ENCODE data around the gene NFATC2IP. TPM values are rescaled to one million over a fixed set of nuclear protein-coding genes. Genes with fewer than 3 reads are reported as not detected.

The NFATC2IP gene
- total RNA-seq, 1 donor from 2014 or later = 20.8 TPM

DNA sequence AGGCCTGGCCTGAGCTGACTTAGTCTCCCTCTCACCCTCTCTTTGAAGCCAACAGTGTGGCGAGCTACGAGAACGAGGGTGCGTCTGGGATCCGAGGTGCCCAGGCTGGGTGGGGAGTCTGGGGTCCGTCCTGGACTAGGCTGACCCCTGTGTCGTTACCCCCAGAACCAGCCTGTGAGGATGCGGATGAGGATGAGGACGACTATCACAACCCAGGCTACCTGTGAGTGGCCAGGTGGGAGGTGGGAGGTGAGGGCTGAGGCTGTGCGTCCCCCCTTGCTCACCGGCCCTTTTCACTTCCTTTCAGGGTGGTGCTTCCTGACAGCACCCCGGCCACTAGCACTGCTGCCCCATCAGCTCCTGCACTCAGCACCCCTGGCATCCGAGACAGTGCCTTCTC lies 35.8 kb downstream of the NFATC2IP start:
- H3K27me3 ChIP-seq (ENCODE audit: control insufficient read depth, insufficient read depth, low read length) = no peaks in the 10 kb centered on the region
- H3K4me3 ChIP-seq (ENCODE audit: low read depth, low read length) = no peak overlapping the region
- peaks cover 9% of the 10 kb centered on the region for H3K36me3 ChIP-seq (ENCODE audit: control insufficient read depth, insufficient read depth, low read length)
- TF ChIP-seq, protein P1, sequence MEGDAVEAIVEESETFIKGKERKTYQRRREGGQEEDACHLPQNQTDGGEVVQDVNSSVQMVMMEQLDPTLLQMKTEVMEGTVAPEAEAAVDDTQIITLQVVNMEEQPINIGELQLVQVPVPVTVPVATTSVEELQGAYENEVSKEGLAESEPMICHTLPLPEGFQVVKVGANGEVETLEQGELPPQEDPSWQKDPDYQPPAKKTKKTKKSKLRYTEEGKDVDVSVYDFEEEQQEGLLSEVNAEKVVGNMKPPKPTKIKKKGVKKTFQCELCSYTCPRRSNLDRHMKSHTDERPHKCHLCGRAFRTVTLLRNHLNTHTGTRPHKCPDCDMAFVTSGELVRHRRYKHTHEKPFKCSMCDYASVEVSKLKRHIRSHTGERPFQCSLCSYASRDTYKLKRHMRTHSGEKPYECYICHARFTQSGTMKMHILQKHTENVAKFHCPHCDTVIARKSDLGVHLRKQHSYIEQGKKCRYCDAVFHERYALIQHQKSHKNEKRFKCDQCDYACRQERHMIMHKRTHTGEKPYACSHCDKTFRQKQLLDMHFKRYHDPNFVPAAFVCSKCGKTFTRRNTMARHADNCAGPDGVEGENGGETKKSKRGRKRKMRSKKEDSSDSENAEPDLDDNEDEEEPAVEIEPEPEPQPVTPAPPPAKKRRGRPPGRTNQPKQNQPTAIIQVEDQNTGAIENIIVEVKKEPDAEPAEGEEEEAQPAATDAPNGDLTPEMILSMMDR (IDR thresholded peaks at IDR 0.05; ENCODE audit: insufficient read depth, low read length, poor library complexity, severe bottlenecking) = no peak
- no peak for DNase-seq (ENCODE audit: low read depth)

GRCh38 chr16:28987170-28987853 lies 36.6 kb downstream of the NFATC2IP start:
- Histone ChIP-seq H3K36me3 (ENCODE audit: control insufficient read depth, insufficient read depth, low read length) (peaks cover 6% of the 10 kb centered on the region), H3K27me3 (ENCODE audit: control insufficient read depth, insufficient read depth, low read length) (no peaks in the 10 kb centered on the region), H3K4me3 (ENCODE audit: low read depth, low read length) (no peak overlapping the region)
- TF ChIP-seq, protein P1 (IDR thresholded peaks at IDR 0.05; ENCODE audit: insufficient read depth, low read length, poor library complexity, severe bottlenecking) = no peak
- DNase-seq (ENCODE audit: low read depth) = no peak

- Histone ChIP-seq H3K27me3 (ENCODE audit: control insufficient read depth, insufficient read depth, low read length) (no peaks in the 10 kb centered on the region), H3K4me3 (ENCODE audit: low read depth, low read length) (no peak overlapping the region), H3K36me3 (ENCODE audit: control insufficient read depth, insufficient read depth, low read length) (peaks cover 3% of the 10 kb centered on the region)
- no peak for DNase-seq (ENCODE audit: low read depth)
- TF ChIP-seq, protein P1 (IDR thresholded peaks at IDR 0.05; ENCODE audit: insufficient read depth, low read length, poor library complexity, severe bottlenecking) = no peak
Measured at GRCh38 chr16:28989363-28989762, 38.6 kb downstream of the NFATC2IP start.

GRCh38 chr16:28990375-28991040 lies 39.8 kb downstream of the NFATC2IP start:
- no peak for DNase-seq (ENCODE audit: low read depth)
- peaks cover 3% of the 10 kb centered on the region for H3K36me3 ChIP-seq (ENCODE audit: control insufficient read depth, insufficient read depth, low read length)
- H3K4me3 ChIP-seq (ENCODE audit: low read depth, low read length) = no peak overlapping the region
- H3K27me3 ChIP-seq (ENCODE audit: control insufficient read depth, insufficient read depth, low read length) = no peaks in the 10 kb centered on the region
- TF ChIP-seq, protein P1 (IDR thresholded peaks at IDR 0.05; ENCODE audit: insufficient read depth, low read length, poor library complexity, severe bottlenecking) = no peak

- no peaks in the 10 kb centered on the region for H3K36me3 ChIP-seq (ENCODE audit: control insufficient read depth, insufficient read depth, low read length)
- H3K4me3 ChIP-seq (ENCODE audit: low read depth, low read length) = no peak overlapping the region
- DNase-seq (ENCODE audit: low read depth) = no peak
- TF ChIP-seq, protein P1 (IDR thresholded peaks at IDR 0.05; ENCODE audit: insufficient read depth, low read length, poor library complexity, severe bottlenecking) = no peak
- no peaks in the 10 kb centered on the region for H3K27me3 ChIP-seq (ENCODE audit: control insufficient read depth, insufficient read depth, low read length)
Measured at GRCh38 chr16:28991687-28992086, 41.0 kb downstream of the NFATC2IP start.
